NCI-H226 (cell line): ENCODE measurements around the gene TMIGD3.

Experiments
- DNase-seq: peaks from one replicate; pipeline ENCODE4 v3.0.0-alpha.2; 2015

TMIGD3 gene

DNA sequence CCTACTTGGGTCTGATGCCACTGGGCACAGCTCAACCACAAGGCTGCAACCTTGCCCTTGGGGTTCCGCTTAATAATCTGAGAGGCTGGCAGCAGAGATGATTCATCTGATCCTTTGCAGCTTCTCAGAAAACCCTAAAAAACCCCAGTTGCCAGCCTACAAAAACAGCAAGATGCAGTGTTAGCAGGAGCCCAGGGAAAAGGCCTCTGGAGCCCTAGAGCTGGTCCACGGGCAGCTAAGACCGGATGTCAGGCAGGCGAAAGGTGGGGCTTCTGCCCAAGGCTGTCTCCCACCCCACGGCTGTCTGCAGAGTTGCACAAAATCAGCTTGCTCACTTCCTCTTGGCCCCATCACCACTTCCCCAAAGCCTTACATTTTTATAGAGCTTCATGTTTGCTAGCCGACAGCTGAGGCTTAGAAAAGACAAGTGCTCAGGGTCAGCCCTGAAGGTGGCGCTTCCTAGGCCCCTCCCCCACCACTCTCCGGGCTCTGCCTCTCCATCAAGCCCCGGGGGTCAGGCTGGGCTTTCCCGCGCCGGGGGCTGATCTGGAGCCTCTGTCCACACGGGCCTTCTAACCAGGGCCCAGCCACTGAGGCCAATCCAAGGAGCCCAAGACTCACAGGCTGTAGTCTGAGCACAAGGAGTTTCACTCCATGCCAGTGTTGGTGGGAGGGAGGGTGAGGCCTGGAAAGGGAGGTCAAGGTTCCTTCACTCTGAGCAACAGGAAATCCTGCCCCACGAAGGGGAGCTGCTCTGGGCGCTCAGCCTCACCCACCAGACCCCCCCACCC lies 4.2 kb upstream of the TMIGD3 start:
- peak; percentile 76 for DNase-seq

DNA sequence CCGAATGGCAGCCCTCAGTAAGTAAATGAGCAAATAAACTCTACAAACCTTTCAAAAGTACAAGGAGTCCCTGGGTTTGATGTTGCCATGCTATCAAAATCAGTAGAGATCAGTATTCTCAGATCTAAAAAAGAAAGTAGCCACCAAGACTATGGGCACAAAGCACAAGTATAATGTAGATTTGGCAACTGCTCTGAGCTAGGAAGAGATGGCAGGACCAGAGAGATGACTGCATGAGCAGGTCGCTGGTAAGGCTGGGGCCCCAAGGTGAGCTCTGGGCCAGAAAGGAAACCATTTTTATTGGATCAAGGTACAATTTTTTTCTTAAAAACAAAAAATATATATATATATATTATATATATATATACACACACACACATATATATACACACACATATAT lies 3.1 kb upstream of the TMIGD3 start:
- no peak for DNase-seq

DNA sequence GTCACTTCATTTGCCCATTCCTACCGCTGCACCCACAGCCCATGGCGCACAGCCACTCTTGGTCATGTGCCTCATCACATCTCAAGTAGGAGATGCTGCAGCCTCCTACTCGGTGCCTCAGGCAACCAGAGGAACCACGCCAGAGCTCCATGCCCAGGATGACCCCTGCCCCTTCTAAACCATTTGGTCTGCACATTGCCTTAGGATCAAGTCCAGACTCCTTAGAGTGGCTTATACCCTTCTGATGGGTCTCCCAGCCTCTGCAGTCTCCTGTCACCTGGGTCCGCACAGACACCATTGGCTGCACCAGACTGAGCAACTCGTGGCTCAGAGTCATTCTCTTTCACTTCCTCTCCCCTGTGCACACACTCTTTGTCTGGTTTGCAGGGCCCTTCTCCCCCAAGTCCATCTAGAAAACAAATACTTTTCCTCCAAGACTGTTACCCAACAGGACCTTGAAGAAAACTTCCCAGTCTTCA lies 2.2 kb upstream of the TMIGD3 start:
- no peak for DNase-seq

DNA sequence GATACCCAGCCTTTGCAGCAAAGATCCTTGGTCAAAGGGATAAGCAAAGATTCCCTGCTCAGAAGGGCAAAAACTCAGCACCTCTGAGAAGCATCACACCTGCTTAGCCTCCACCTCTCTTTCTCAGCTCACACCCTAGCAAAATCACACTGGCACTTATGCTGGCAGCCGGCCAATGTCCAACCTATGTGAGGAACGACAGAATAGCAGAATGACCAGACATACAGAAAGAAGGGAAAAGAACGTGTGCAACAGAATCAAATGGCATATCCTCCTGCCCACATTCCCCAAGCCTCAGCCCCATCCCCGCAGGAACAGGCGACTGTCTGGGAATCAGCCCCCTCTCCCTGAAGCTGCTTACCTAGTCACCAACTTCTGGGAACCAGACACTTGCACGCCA lies 664 bp upstream of the TMIGD3 start:
- DNase-seq, result no peak

DNA sequence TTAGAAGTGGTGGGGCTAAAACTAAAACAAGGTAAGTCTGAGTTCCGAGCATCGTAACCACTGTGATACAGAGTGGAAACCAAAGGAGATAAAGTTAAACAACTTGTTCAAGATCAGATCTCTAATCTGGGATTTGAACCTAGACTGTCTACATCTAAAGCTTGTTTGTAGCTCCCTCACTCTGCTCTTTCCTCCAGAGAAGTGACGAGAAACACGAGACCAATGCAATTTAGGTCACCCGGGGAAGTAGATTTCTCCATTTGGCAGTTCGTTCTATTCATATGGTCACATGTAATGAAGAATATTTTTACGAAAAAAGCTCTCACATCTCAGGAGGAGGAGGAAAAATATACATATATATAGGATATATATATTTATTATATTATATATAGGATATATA lies 1.8 kb downstream of the TMIGD3 start:
- no peak for DNase-seq

DNA sequence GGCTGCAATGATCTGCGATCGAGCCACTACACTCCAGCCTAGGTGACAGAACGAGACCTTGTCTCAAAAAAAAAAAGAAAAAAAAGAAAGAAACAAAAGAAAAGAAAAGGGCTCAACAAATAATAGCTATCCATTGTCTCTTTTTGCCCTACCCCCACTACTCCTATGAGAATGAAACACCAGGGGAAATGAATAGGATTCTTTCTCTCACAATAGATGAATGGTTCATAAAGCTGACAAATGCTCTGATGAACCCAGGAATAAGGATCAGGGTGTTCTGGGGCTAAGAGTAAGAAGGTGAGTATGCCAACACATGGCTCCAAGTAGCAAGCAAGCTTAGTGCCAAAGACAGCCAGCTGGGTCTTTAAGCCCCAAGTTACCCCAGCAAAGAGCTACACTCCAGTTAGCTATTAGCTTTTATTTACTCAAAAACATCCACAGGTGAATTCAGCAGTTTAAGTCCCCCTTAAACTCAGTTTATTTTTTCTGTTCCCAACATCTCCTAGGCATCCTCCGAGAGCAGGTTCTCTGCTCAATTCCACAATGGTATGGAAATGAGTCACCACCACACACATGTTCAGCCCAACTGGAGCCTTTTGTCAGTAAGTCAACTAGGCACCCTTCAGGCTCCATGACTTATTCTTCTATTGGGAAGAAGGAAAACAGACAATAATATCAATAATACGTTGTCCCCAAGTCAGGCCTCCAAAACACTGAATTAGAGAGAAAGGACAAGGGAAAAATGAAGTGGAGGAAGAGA lies 4.2 kb downstream of the TMIGD3 start:
- no peak for DNase-seq

DNA sequence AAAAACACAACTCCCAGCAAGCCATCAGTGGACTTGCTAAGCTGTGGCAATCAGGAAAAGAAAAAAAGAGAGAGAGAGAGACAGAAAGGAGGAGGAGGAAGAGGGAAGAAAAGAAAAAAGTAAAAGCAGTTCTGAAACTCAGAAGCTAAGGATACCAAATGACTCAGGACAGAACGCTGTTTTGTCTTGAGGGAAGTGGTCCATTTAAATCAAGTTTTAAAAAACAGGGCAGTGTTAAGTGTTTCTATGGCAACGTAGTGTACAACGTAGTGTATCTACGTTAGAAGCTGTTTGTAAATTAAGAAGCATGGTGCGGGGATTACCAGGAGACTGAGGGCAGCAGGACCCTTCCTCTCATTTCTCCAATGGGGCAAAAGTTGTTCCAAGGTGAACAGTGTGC lies 5.8 kb downstream of the TMIGD3 start:
- no peak for DNase-seq

DNA sequence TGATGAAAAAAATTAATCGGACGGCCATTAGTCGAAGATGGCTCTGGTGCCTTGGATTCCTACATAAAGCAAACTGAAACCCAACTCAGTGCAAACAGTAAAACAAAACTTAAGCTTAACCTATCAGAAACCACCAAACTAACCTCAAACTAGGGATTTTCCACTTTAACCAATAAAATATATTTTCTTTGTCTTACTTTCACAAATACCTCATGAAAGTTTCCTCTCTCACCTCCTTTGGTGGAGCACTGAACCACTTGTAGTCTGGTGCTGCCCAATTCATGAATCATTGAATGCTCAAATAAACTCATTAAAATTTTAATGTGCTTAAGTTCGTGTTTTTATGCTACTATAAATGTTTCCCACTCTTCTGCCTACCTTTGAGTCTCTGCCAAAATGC lies 7.0 kb downstream of the TMIGD3 start:
- no peak for DNase-seq

DNA sequence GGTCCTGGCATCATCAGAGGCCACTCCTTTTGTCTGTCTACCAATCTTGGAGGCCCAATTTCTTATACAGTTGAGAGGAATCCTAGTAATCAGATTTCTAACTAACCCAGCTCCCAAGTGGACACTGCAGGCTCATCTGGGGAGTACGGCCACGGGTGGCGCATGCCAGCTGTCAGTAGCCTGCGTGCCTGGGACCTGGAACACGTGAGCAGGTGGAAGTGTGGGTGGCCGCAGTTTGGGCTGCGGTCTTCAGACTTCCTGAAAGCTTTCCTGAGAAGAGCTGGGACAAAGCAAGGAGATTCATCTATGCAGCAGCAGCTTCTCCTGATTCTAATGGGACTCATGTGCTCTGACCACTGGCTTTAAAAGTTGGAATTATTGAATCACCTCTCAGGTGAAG lies 12.4 kb downstream of the TMIGD3 start:
- no peak for DNase-seq

DNA sequence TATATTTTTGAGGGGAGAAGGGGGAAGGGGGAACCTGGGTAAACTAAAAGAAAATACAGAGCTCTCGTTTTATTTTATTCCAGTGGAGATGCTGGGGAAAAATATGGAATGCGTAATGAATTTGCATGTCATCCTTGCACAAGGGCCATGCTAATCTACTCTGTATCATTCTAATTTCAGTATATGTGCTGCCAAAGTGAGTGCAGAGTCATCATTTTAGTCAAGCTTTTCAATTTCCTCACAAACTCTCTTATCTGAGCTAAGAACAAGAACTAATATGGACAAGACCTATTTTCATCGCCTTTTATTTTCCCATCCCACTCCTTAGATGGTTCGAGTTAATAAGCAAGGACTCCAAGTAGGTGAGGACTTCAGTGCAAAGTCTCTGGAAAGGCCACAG lies 13.2 kb downstream of the TMIGD3 start:
- DNase-seq, result no peak

DNA sequence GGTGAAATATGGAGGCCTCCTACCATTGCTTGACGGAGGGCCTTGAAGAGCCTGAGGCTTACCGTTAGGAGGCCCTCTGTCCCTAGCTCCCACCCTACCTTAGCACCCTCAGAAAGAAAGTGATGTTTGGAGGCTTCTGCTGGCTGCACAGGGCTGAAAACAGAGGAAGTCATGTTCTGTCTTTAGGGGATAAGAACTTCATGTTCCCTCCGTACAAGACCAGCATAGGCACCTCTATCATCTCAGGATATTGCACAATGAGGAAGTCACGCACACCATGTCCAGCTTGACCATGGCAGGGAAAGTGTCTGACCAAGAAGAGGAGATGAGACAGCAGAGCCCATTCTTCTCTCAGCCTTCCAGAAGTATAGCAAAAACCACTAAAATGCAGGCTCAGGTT lies 13.8 kb downstream of the TMIGD3 start:
- DNase-seq, result no peak

DNA sequence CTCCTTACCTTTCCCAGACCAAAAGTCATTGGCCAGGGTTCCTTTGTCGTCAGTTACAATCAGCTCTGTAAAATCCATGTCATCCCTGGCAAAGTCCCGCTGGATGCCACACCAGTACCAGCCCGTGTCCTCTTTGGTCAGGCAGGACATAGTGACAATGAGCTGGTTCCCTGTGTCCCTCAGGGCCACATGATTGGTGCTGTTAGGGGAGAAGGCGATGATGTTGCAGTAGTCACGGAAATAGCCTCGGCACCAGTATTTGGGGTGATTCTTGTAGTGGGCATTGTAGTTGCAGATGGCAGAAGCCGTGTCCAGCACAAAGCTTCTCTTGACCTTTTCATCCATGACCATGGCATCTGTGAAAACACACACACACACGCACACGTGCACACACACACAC lies 14.8 kb downstream of the TMIGD3 start:
- no peak for DNase-seq

DNA sequence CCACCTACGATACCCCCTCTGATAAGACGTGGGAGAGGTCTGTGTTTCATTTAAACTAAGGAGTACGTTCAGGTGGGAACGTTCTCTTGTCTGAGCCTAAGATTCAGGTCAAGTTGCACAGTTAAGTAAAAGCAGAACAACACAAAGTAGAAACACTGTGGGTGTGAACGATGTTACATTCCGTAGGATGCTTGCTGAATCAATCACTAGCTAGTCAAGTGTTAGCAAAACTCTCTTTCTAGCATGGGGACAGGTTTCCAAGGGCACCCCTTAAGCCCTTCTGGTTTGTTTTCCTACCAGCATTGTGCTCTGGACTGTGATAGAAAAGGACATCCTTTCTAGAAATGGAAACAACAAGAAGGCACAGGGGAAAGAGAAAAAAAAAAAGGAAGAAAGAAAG lies 16.3 kb downstream of the TMIGD3 start:
- DNase-seq, result no peak

DNA sequence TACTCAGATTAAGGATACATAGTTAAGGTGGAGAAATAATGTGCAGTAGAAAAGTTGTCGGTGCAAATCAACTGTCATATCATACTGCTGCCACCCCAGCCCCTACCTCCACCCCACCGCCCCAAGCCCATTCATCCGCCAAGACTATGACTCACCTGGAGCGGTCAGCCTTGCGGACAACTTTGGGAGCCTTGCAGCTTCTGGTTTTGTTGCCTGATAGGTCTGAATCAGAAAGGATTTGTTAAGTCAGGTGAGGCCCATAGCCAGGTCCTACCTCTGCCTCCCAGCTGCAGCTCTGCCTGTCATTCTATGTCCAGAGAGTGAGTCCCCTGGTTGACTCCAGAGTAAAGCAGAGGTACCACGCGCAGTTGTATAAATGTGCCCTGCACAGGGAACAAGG lies 17.0 kb downstream of the TMIGD3 start:
- DNase-seq, result no peak

DNA sequence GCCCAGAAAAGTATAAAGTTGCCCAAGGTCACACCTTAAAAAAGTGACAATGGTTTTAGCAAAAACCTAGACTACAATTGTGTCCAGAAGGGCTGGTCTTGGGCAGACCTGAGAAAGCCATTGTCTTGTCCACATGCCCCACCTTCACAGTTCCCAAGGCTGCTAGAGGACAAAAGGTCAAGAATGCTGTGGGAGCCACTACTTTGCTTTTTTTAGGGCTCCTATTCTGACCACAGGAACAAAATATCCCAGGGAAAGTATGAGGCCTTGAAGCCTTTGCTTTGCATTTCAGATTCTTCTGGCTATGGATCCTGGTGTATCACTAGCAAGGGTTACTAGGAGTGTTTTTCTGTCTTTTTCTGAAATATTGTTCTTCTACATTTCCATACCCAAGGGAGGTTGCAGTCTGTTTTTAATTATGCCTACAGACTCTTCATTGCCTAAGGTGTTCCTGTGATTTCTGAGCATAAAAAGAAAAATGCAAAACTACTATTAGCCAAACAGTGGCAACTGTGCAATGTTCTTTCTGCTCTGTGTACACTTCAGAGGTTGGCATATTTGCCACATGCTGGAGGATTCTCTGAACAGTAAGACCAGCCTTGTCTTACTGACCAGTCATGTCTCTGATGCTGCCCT lies 18.9 kb downstream of the TMIGD3 start:
- no peak for DNase-seq

DNA sequence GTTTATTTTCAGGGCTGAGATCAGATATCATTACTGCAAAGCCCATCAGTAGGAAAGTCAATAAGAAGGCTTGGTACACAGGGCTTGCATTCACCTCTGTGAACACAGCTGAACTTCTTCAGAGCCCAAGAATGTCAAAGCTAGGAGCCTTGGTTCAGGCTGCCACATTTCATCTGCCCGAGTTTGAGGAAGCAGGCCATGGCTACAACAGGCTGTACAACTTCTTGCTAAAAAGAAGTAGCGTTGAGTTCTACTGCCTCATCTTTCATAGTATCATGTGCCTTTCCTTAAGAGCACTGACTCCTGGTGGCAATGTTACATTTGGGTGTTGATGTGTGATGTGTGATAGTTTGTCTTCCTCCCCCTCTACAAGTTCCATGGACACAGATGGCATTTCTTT lies 19.6 kb downstream of the TMIGD3 start:
- DNase-seq, result no peak

DNA sequence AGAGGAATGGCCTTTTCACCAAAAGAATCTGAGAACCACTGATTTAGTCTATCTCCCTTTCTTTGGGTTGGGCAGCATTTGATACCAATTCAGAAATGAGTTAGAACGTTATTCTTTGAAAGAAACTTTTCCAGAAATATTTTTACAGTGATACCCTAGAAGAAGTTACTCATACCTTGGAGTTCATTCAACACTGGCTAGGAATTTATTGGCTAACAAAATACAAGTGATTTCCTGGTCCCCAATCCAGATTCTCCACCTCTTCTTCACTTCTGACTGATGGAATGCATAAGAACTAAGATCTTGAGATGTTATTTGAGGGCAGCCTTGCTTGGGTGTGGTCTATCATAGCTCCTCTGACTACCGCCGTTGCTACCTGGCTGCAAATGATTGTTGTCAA lies 20.3 kb downstream of the TMIGD3 start:
- no peak for DNase-seq

DNA sequence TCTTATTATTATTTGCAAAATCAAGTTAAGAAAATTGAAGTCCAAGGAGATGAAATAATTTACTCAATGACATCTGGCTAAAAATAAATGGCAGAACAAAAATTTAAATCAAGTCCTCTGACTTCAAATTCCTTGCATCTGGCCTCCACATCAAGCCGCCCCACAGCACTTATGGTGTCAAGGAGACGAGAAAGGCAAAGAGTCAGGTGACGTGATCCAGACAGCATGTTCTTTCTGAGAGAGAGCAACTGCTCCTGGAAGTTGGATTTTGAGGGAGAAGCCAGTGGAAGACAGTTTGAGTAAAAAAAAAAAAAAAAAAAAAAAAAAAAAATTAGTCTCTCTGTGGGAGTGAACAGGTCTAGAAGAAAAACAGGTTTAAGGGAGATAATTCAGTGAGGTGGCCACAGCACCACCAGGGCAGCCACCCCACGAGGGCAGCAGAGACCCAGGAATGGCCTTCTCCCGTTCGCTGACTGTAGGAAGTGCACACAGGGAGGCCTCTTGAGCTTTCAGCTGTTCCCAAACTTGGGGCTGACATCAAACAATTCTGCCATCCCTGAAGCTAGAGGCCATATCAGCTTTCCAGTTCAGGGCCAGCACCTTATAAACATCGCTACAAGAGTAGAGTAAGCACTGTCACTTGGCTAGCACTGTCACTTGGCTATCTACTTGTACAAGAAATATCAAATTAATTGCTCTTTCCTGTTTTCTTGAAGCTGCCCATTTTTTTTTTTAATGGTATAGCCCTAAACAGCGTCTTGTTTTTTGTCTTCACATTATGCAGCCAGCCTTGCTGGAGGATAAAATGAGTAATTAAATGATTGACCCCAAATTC lies 21.8 kb downstream of the TMIGD3 start:
- DNase-seq, result peak; percentile 48

DNA sequence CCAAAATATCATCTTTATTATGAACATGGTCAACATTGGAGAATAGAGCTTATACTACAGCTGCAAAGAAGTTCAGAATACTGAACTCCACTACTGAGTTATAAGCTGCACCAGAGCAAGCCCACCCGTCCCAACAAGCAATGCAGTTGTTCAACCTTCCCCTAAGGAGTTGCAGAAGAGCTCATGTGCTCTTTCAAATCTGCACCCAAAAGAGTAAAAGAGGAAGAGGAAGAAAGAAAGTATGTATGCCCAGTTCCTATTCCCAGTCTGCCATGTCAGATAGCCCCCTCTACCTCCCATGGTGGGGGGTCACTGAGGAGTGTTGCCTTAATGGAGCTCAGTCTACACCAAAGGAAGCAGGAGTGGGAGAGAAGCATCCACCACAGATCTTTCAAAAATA lies 22.8 kb downstream of the TMIGD3 start:
- DNase-seq, result no peak

DNA sequence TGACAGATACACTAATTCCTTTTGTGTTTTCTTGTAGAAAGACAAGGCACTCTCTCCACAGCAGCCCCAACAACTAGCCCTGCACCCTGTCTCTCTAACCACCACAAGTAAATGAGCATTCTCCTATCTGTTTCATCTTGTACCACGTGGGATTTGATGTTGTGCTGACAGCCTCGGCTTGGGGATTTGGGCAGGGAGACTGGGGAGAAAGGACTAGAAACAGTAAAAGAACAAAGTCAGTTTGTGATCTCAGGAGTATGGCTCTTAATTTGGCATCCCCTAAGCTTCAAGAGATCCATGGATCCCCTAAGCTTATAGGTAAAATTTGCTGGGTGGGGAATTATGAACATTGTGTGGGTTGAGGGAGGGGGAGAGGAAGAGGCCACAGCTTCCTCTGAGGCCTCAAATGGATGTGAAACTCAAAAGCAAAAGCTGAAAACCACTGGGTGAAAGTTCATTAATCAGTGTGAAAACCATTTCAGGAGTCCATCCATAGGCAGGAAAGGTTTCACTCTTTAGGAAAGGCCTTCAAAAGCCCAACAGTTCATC lies 26.6 kb downstream of the TMIGD3 start:
- DNase-seq, result no peak

DNA sequence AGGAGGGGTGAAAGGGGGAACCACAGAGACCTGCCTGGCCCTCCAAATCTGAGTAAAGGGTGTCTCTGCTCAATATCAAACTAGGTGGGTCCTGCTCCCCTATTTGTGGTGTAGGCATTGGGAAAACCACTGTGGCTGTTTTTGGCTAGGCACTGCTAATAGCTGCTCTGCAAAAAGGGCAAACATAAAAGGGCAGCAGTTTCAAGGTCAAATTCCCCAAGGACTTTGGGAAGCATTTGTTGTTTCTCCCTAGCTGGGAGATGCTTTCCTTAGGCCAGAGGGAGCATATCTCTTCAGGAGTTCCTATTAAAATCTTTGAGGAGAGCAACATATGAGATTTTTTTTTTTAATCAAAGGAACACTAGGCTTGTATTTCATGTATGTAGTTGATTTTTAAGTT lies 27.2 kb downstream of the TMIGD3 start:
- no peak for DNase-seq

DNA sequence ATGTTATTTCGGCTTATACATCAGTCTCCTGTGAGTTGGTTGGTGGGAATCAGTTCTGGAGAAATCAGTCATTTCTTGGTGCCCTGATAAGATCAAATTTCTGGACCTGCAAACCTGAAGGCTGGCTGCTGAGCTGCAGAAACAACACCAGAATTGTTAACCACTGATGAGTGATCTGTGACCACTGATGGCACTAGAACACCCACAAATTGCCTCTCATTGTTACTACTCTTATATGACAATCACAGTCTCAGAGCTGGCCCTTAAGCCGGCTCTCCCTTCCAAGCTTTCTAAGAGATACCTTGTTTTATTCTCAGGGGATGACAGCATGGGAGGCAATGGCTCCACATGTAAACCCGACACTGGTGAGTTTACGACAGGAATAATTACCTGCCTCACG lies 27.7 kb downstream of the TMIGD3 start:
- no peak for DNase-seq

DNA sequence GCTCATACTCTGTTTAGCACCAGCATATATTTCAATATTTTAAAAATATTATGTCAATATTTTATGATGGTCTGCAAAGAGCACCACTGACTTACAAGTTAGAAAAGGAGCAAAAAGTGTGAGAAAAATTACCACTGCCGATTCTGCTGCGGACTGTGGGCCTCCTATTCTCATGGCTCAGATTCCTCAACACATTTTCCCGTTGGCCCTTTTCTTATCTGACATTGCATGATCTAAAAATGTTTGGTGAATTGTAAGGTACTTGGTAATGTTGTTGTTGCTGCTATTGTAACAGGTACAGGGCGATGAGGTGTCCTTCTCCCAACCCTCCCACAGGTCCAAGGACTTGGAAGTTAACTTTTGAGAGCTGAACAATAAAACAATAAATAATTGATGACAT lies 28.9 kb downstream of the TMIGD3 start:
- DNase-seq, result peak; percentile 6
